HFFc6 (cell line): Measurements from ENCODE around the gene KDM4C. TPM values are rescaled to one million over a fixed set of nuclear protein-coding genes. Genes with fewer than 3 reads are reported as not detected.

Experiments used
- DNase-seq: peaks from one replicate; pipeline ENCODE4 v3.0.0-alpha.2; 2018
- H3K27ac Mint-ChIP-seq: 2 replicates; pipeline ENCODE4 v1.8.0; 2020; ENCODE audit warnings: mild to moderate bottlenecking, mixed read lengths
- H3K27me3 Mint-ChIP-seq: 2 replicates; pipeline ENCODE4 v1.8.0; 2021; ENCODE audit warnings: mild to moderate bottlenecking, moderate library complexity, mixed read lengths; ENCODE audit not compliant: insufficient read depth
- H3K36me3 Mint-ChIP-seq: 2 replicates; pipeline ENCODE4 v1.8.0; 2021; ENCODE audit warnings: low read depth, mixed read lengths
- H3K4me1 Mint-ChIP-seq: 2 replicates; pipeline ENCODE4 v1.8.0; 2020; ENCODE audit warnings: low read depth, mixed read lengths
- H3K4me3 Mint-ChIP-seq: 2 replicates; pipeline ENCODE4 v1.8.0; 2020; ENCODE audit warnings: mild to moderate bottlenecking, moderate library complexity, mixed read lengths
- H3K9me3 Mint-ChIP-seq: 2 replicates; pipeline ENCODE4 v1.8.0; 2020; ENCODE audit warnings: mild to moderate bottlenecking, mixed read lengths
- total RNA-seq, 6 experiments: library from RNA; stranded (reverse); fragmentation: NEBNext Ultra II Directional; extraction: Animal tissue kit (Norgen Biotek cat#: 25700); gene quantifications; 2 replicates in 1 of 6; 3 replicates in 5 of 6; pipeline ENCODE4 v1.2.3, GENCODE V29; 2021
- TF ChIP-seq, protein P1 (sequence below): fragments of 200-600 bp; sonication (generic); IDR thresholded peaks from 2 replicates; pipeline ENCODE4 v1.5.0; 2021; ENCODE audit warnings: antibody characterized with exemption, mild to moderate bottlenecking

Gene KDM4C
- total RNA-seq, 6 experiments from 2014 or later = 9.1 to 12.0 (median 11.1) TPM

DNA sequence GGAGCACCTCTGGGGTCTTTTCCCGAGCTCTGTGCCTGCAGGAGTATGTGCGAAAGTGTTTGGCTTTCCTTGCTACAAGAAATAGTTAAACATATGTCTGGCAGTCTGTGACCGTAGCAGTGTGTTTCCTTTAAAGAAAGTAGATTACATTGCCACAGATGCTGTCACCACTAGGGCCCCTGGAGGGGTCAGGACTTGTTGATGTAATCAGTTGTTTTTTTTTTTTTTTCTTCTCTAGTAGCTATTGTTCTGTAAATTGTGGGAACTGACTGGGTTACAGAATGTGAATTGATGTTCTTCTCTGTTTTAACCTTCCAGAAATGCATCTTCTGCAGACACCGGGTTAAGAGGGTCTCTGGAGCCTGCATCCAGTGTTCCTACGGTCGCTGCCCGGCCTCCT, 345.6 kb downstream of the KDM4C start:
- no peak for DNase-seq
- TF ChIP-seq, protein P1, sequence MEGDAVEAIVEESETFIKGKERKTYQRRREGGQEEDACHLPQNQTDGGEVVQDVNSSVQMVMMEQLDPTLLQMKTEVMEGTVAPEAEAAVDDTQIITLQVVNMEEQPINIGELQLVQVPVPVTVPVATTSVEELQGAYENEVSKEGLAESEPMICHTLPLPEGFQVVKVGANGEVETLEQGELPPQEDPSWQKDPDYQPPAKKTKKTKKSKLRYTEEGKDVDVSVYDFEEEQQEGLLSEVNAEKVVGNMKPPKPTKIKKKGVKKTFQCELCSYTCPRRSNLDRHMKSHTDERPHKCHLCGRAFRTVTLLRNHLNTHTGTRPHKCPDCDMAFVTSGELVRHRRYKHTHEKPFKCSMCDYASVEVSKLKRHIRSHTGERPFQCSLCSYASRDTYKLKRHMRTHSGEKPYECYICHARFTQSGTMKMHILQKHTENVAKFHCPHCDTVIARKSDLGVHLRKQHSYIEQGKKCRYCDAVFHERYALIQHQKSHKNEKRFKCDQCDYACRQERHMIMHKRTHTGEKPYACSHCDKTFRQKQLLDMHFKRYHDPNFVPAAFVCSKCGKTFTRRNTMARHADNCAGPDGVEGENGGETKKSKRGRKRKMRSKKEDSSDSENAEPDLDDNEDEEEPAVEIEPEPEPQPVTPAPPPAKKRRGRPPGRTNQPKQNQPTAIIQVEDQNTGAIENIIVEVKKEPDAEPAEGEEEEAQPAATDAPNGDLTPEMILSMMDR = no peak
- no peak overlapping the region for H3K4me3 Mint-ChIP-seq
- no peaks in the 10 kb centered on the region; the same call in 1 of the 2 replicates for H3K27me3 Mint-ChIP-seq
- no peaks in the 10 kb centered on the region for H3K9me3 Mint-ChIP-seq
- no peak overlapping the region for H3K27ac Mint-ChIP-seq
- H3K36me3 Mint-ChIP-seq = peaks cover 14% of the 10 kb centered on the region
- H3K4me1 Mint-ChIP-seq = peaks cover 3% of the 10 kb centered on the region

DNA sequence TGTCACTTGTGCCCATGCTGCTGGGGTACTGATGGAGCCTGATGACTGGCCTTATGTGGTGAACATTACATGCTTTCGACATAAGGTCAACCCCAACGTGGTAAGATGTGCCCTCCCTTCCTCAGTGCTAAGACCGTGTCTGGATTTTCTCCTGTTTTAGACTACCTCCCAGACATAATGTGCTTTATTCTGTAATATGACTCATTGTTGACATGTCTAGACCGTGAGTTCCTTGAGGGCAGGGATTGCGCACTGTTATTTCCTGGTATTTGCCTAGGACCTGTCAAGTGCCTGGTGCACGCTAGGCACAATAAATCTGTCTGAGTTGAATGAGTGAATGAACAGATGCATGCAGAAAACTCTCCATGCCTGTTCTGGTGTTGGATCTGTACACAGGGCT, 346.0 kb downstream of the KDM4C start:
- no peak overlapping the region for H3K4me3 Mint-ChIP-seq

DNA sequence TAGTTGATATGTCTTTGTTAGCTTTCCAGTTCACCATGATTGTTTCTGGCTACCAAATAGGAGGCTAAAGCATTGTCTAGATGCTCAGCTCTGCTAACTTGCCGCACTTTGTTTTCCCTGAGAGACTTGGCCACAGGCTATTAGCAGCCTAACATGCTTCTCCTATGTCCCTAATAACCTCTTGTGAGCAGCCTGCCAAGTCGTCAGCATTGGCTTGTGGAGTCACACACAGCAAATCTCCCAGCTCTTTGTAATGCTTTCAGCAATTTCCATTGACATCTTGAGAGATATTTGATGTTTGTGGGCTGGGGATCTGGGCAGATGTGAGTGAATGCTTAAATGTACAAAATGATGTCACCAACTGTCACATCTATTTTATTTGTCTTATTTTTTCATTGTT, 346.9 kb downstream of the KDM4C start:
- DNase-seq = no peak
- no peak overlapping the region for H3K4me3 Mint-ChIP-seq

More for the DNA sequence above, 346.0 kb downstream of the KDM4C start:
- Mint-ChIP-seq H3K36me3 (peaks cover 14% of the 10 kb centered on the region), H3K9me3 (no peaks in the 10 kb centered on the region), H3K4me1 (no peaks in the 10 kb centered on the region), H3K27me3 (no peaks in the 10 kb centered on the region; the same call in 1 of the 2 replicates), H3K27ac (no peak overlapping the region)
- TF ChIP-seq, protein P1 = no peak
- no peak for DNase-seq

DNA sequence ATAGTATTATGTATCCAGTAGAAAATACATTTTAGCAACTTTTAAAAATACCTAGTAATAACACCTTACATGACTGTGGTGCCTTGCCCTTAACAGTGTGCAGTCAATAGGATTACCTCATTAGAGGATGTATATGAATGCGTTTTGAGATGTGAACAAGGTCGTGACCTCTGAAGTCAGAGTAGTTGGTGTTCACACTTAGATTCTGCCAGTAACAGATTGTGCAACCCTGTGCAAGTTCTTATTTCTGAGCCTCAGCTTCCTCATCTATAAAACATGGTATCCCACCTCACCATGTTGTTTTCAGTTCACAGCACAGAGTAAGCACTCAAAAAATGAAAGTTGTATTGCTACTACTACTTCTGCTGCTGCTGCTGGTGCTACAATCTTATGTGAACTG, 347.3 kb downstream of the KDM4C start:
- no peaks in the 10 kb centered on the region for H3K9me3 Mint-ChIP-seq
- no peak overlapping the region for H3K27ac Mint-ChIP-seq
- TF ChIP-seq, protein P1 = no peak
- no peaks in the 10 kb centered on the region; the same call in 1 of the 2 replicates for H3K27me3 Mint-ChIP-seq
- H3K4me1 Mint-ChIP-seq = no peaks in the 10 kb centered on the region
- H3K4me3 Mint-ChIP-seq = no peak overlapping the region
- DNase-seq = no peak
- peaks cover 14% of the 10 kb centered on the region for H3K36me3 Mint-ChIP-seq

More for the DNA sequence above, 346.9 kb downstream of the KDM4C start:
- TF ChIP-seq, protein P1 = no peak
- Mint-ChIP-seq H3K36me3 (peaks cover 14% of the 10 kb centered on the region), H3K27ac (no peak overlapping the region), H3K4me1 (no peaks in the 10 kb centered on the region), H3K9me3 (no peaks in the 10 kb centered on the region), H3K27me3 (no peaks in the 10 kb centered on the region; the same call in 1 of the 2 replicates)

DNA sequence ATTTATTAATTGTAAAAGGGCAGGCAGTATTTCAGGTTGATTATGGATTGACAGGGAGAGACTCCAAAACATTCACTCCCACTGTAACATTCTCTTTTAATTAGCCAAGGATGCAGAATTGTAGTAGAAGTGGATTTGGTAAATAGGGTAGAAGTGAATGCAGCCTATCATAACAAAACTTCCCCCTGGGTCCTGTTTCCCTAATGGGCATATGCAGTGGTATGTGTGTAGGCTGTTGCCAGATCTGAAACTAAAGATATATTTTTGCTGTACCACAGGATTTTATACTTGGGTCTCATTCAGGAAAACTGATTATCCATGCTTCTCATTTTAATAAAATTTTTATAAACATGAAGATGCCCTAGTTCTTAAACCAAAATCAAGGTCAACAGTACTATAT, 351.2 kb downstream of the KDM4C start:
- Mint-ChIP-seq H3K27ac (no peak overlapping the region), H3K4me1 (no peaks in the 10 kb centered on the region), H3K27me3 (no peaks in the 10 kb centered on the region; the same call in 1 of the 2 replicates), H3K36me3 (peaks cover 9% of the 10 kb centered on the region), H3K4me3 (no peak overlapping the region), H3K9me3 (no peaks in the 10 kb centered on the region)
- no peak for DNase-seq
- TF ChIP-seq, protein P1 = no peak

DNA sequence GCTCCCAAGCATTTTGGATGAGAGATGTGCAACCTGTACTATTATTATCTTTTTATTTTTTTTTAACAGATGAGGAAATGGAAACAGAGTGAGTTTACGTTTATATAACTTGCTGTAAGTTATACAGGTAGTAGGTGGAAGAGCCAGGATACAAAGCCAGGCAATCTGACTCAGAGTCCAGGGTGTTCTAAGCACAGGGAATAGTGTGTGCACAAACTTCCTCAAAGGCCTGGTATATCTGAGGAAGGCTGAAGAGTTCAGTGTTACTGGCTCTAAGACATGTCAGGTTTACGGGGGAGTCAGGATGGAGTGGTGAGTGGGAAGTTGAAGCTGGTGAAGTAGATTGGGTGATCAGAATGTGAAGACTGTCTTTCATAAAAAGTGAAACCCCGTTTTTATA, 353.6 kb downstream of the KDM4C start:
- H3K4me3 Mint-ChIP-seq = no peak overlapping the region
- no peaks in the 10 kb centered on the region for H3K9me3 Mint-ChIP-seq
- H3K27ac Mint-ChIP-seq = no peak overlapping the region
- no peaks in the 10 kb centered on the region for H3K4me1 Mint-ChIP-seq
- DNase-seq = no peak
- H3K36me3 Mint-ChIP-seq = no peaks in the 10 kb centered on the region
- TF ChIP-seq, protein P1 = no peak
- no peaks in the 10 kb centered on the region for H3K27me3 Mint-ChIP-seq
